HepG2 (cell line): ENCODE measurements around the gene SIMC1. TPM values are rescaled to one million over a fixed set of nuclear protein-coding genes. Genes with fewer than 3 reads are reported as not detected.

Experiments used
- ATRX ChIP-seq: sonication (generic); formaldehyde crosslinking; IDR thresholded peaks from 2 replicates; pipeline ENCODE4 v1.4.0; 2020; ENCODE audit warnings: missing genetic modification reagents, borderline replicate concordance
- BHLHE40 ChIP-seq: IDR thresholded peaks from 2 replicates; pipeline ENCODE4 v1.6.1; 2011; ENCODE audit warnings: low read length, improper control_type of control experiment
- BRCA1 ChIP-seq: sonication (generic); formaldehyde crosslinking; IDR thresholded peaks from 2 replicates; pipeline ENCODE4 v1.4.0; 2020; ENCODE audit warnings: missing genetic modification reagents
- DNMT1 ChIP-seq: sonication (generic); formaldehyde crosslinking; IDR thresholded peaks from 2 replicates; pipeline ENCODE4 v1.5.1; 2020; ENCODE audit warnings: mild to moderate bottlenecking, missing genetic modification reagents
- DR1 ChIP-seq: sonication (generic); formaldehyde crosslinking; IDR thresholded peaks from 2 replicates; pipeline ENCODE4 v1.8.0; 2021; ENCODE audit warnings: mild to moderate bottlenecking, missing genetic modification reagents, inconsistent platforms
- DZIP1 ChIP-seq: sonication (generic); formaldehyde crosslinking; IDR thresholded peaks from 2 replicates; pipeline ENCODE4 v1.5.0; 2020; ENCODE audit warnings: mild to moderate bottlenecking, missing genetic modification reagents
- GABPB1 ChIP-seq: IDR thresholded peaks from 2 replicates; pipeline ENCODE4 v1.6.1; 2016; ENCODE audit warnings: mild to moderate bottlenecking, missing genetic modification reagents, moderate library complexity, missing compliant biosample characterization
- GPN1 ChIP-seq: sonication (generic); formaldehyde crosslinking; IDR thresholded peaks from 2 replicates; pipeline ENCODE4 v1.5.1; 2020; ENCODE audit warnings: missing genetic modification reagents, borderline replicate concordance
- MYC ChIP-seq: sonication (generic); formaldehyde crosslinking; IDR thresholded peaks from 2 replicates; pipeline ENCODE4 v1.9.0; 2021; ENCODE audit warnings: missing genetic modification reagents, borderline replicate concordance
- PRMT3 ChIP-seq: sonication (generic); formaldehyde crosslinking; IDR thresholded peaks from 2 replicates; pipeline ENCODE4 v1.8.1; 2022; ENCODE audit warnings: low read depth, mild to moderate bottlenecking, moderate library complexity, missing genetic modification reagents, borderline replicate concordance
- RFXAP ChIP-seq: sonication (generic); formaldehyde crosslinking; IDR thresholded peaks from 2 replicates; pipeline ENCODE4 v1.4.0; 2020; ENCODE audit warnings: missing genetic modification reagents, borderline replicate concordance
- SKI ChIP-seq: fragments of 450-650 bp; IDR thresholded peaks from one replicate; pipeline ENCODE4 v1.6.1; 2018; ENCODE audit warnings: mild to moderate bottlenecking; ENCODE audit not compliant: partially characterized antibody
- ZBTB25 ChIP-seq: IDR thresholded peaks from 2 replicates; pipeline ENCODE4 v1.6.1; 2018; ENCODE audit warnings: missing genetic modification reagents
- ZMYM2 ChIP-seq: sonication (generic); formaldehyde crosslinking; IDR thresholded peaks from 2 replicates; pipeline ENCODE4 v1.8.0; 2022; ENCODE audit warnings: mild to moderate bottlenecking, missing genetic modification reagents
- ZNF205 ChIP-seq: IDR thresholded peaks from 2 replicates; pipeline ENCODE4 v1.6.1; 2018; ENCODE audit warnings: missing biosample characterization, missing genetic modification reagents
- ZNF280B ChIP-seq: sonication (generic); formaldehyde crosslinking; IDR thresholded peaks from 2 replicates; pipeline ENCODE4 v1.5.0; 2020; ENCODE audit warnings: missing genetic modification reagents, mild to moderate bottlenecking, borderline replicate concordance
- ZNF331 ChIP-seq: sonication (generic); formaldehyde crosslinking; IDR thresholded peaks from 2 replicates; pipeline ENCODE4 v1.4.0; 2020; ENCODE audit warnings: missing genetic modification reagents
- ZNF33A ChIP-seq: sonication (generic); formaldehyde crosslinking; IDR thresholded peaks from 2 replicates; pipeline ENCODE4 v1.5.1; 2020; ENCODE audit warnings: missing genetic modification reagents, mild to moderate bottlenecking, moderate library complexity, borderline replicate concordance
- polyA plus RNA-seq, 8 experiments: library from polyadenylated mRNA; depleted of rRNA in 3 of 8; stranded (reverse) in 7 of 8; unstranded in 1 of 8; fragments of >200 nt; fragmentation: Illumina TruSeq in 4 of 8; extraction: Trizol in 4 of 8; gene quantifications; 2 replicates each; pipeline versions ENCODE4 v1.2.1 to v1.2.3, GENCODE V29; 2011 to 2016; ENCODE audit warnings: low read depth in 4 of 8, missing spikeins in 1 of 8, mixed read lengths in 1 of 8; ENCODE audit not compliant: insufficient read depth in 1 of 8
- total RNA-seq, 5 experiments: library from RNA; depleted of rRNA; stranded (reverse); fragments of >200 nt; fragmentation: Illumina TruSeq; extraction: Trizol; gene quantifications; 2 replicates each; pipeline ENCODE4 v1.2.3, GENCODE V29; 2016; ENCODE audit warnings: low read depth in 1 of 5
- TF ChIP-seq, protein P1 (sequence below): sonication (generic); formaldehyde crosslinking; IDR thresholded peaks from 2 replicates; pipeline ENCODE4 v1.4.0; 2020; ENCODE audit warnings: missing genetic modification reagents
- TF ChIP-seq, protein P2 (sequence below): IDR thresholded peaks from 2 replicates; pipeline ENCODE4 v1.6.1; 2016; ENCODE audit warnings: low read depth, borderline replicate concordance

SIMC1 gene
- total and polyA plus RNA-seq, 2 of the 13 experiments (the other 11 are each of a cell fraction or from before 2014, with no cell fraction given) = 5.4 to 6.8 TPM

- TF ChIP-seq ZBTB25 (CRISPR knock-in tag) = peak; percentile 84
- TF ChIP-seq ZNF33A (CRISPR knock-in tag) = no peak
- TF ChIP-seq ZNF331 (CRISPR knock-in tag) = peak; percentile 64
- TF ChIP-seq, protein P1, sequence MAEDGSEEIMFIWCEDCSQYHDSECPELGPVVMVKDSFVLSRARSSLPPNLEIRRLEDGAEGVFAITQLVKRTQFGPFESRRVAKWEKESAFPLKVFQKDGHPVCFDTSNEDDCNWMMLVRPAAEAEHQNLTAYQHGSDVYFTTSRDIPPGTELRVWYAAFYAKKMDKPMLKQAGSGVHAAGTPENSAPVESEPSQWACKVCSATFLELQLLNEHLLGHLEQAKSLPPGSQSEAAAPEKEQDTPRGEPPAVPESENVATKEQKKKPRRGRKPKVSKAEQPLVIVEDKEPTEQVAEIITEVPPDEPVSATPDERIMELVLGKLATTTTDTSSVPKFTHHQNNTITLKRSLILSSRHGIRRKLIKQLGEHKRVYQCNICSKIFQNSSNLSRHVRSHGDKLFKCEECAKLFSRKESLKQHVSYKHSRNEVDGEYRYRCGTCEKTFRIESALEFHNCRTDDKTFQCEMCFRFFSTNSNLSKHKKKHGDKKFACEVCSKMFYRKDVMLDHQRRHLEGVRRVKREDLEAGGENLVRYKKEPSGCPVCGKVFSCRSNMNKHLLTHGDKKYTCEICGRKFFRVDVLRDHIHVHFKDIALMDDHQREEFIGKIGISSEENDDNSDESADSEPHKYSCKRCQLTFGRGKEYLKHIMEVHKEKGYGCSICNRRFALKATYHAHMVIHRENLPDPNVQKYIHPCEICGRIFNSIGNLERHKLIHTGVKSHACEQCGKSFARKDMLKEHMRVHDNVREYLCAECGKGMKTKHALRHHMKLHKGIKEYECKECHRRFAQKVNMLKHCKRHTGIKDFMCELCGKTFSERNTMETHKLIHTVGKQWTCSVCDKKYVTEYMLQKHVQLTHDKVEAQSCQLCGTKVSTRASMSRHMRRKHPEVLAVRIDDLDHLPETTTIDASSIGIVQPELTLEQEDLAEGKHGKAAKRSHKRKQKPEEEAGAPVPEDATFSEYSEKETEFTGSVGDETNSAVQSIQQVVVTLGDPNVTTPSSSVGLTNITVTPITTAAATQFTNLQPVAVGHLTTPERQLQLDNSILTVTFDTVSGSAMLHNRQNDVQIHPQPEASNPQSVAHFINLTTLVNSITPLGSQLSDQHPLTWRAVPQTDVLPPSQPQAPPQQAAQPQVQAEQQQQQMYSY (CRISPR knock-in tag) = no peak; the same call in 1 of the 2 replicates
- TF ChIP-seq, protein P2, sequence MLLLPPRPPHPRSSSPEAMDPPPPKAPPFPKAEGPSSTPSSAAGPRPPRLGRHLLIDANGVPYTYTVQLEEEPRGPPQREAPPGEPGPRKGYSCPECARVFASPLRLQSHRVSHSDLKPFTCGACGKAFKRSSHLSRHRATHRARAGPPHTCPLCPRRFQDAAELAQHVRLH = peak; percentile 77
- 0 out of 2 replicates have a peak, but pooled peaks have one; percentile 24 for TF ChIP-seq BHLHE40
- no peak for TF ChIP-seq BRCA1
- TF ChIP-seq DZIP1 (CRISPR knock-in tag) = no peak
- no peak for TF ChIP-seq ZNF280B (CRISPR knock-in tag)
- TF ChIP-seq RFXAP (CRISPR knock-in tag) = no peak
- no peak for TF ChIP-seq ATRX (CRISPR knock-in tag)
- peak; percentile 52; the same call in 1 of the 2 replicates for TF ChIP-seq ZNF205 (CRISPR knock-in tag)
- peak; percentile 67; the same call in 1 of the 2 replicates for TF ChIP-seq MYC (CRISPR knock-in tag)
- no peak for TF ChIP-seq GPN1 (CRISPR knock-in tag)
- TF ChIP-seq PRMT3 (CRISPR knock-in tag) = no peak
- TF ChIP-seq ZMYM2 = peak; percentile 40; the same call in 1 of the 2 replicates
- TF ChIP-seq GABPB1 (CRISPR knock-in tag) = peak; percentile 92
- peak; percentile 98 for TF ChIP-seq DR1 (CRISPR knock-in tag)
- TF ChIP-seq SKI = peak; percentile 41
- no peak for TF ChIP-seq DNMT1 (CRISPR knock-in tag)
Measured at GRCh38 chr5:176361437-176362232, 123.4 kb downstream of the SIMC1 start, which contains the start of gene KIAA1191 (continued).
